GM18505 (cell line): ENCODE results near the gene PTCSC3.

Experiments used
- ATAC-seq: cut with Tn5 transposase; IDR thresholded peaks from one replicate; pipeline ENCODE4 v1.9.1; 2021; ENCODE audit not compliant: unreplicated experiment
- POLR2A ChIP-seq: IDR thresholded peaks from 4 replicates; pipeline ENCODE4 v1.6.1; 2011; ENCODE audit warnings: borderline replicate concordance; ENCODE audit not compliant: insufficient read depth, insufficient read length; ENCODE audit errors: extremely low read depth

Gene PTCSC3

DNA sequence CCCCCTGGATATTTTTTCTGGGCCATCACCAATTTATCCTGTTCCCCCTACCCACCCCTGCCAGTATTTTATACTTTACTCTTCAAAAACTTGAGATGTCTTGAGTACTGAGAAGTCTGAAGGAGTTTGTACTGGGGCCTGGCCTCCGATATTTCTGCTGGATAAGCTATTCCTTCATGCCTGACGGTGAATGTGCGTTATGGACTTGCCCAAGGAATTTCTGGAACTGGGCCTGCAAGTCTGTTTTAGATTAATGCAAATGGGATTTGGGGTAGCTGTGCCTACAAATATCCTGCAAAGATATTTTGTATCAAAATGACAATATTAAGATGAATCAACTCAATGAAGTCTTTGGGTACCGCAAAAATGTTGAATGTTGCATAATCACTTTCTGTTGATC lies at the start of gene PTCSC3:
PTCSC3 (minus strand) TSS at position 199 of the 400 bp plus-strand sequence.
- no peak for TF ChIP-seq POLR2A
- no peak for ATAC-seq

GRCh38 chr14:36226164-36226563 lies 49.6 kb upstream of the PTCSC3 start:
- ATAC-seq = no peak
- no peak for TF ChIP-seq POLR2A

- no peak for TF ChIP-seq POLR2A
- ATAC-seq = no peak
Measured at GRCh38 chr14:36224176-36224575, 47.7 kb upstream of the PTCSC3 start.

DNA sequence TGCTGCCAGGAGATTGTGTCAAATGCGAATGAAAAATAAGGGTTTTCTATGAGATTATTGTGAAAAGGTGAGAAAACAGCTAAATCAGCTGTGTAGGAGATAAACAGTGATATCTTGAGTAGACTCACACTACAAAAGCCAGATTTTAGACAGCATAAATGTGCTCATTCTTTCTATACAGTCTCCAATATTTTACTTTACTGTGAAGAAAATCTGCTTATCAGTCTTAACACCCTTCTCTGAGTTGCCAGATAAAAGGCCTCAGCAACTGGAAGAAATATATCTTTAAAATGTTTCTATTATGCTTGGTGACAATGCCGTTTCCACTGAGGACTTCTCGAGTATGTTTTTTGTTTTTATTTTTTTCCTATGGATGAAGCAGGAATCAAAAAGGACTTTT lies 47.0 kb upstream of the PTCSC3 start:
- no peak for TF ChIP-seq POLR2A
- ATAC-seq = no peak

- no peak for TF ChIP-seq POLR2A
- no peak for ATAC-seq
Measured at GRCh38 chr14:36222952-36223468, 46.5 kb upstream of the PTCSC3 start.

- TF ChIP-seq POLR2A = no peak
- ATAC-seq = no peak
Measured at GRCh38 chr14:36222337-36222736, 45.8 kb upstream of the PTCSC3 start.

GRCh38 chr14:36221112-36221511 lies 44.6 kb upstream of the PTCSC3 start:
- ATAC-seq = no peak
- TF ChIP-seq POLR2A = no peak

DNA sequence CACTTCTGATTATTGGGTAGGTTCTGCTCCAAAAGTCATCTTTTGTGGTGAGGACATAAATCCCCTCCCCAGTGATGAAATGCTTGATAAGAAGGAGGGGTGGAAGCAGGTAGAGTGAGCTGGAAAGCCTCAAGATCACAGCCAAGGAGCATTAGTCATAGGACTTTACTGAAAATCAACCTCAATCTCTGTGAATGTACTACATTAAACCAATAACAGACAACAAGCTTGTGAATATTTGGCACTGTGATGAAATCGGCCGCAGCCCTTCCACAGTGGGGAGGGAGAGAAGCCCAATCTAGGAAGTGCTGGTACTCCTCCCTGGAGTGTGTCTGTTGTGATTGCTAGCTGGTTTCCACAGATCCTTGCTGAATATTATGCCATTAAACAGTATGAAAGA lies 41.2 kb upstream of the PTCSC3 start:
- no peak for ATAC-seq
- no peak for TF ChIP-seq POLR2A

GRCh38 chr14:36217027-36217426 lies 40.5 kb upstream of the PTCSC3 start:
- no peak for ATAC-seq
- no peak for TF ChIP-seq POLR2A

- no peak for TF ChIP-seq POLR2A
- no peak for ATAC-seq
Measured at GRCh38 chr14:36215217-36215598, 38.7 kb upstream of the PTCSC3 start.

- ATAC-seq = no peak
- TF ChIP-seq POLR2A = no peak
Measured at GRCh38 chr14:36214476-36215216, 38.1 kb upstream of the PTCSC3 start.

GRCh38 chr14:36212987-36213386 lies 36.5 kb upstream of the PTCSC3 start:
- TF ChIP-seq POLR2A = no peak
- ATAC-seq = no peak

DNA sequence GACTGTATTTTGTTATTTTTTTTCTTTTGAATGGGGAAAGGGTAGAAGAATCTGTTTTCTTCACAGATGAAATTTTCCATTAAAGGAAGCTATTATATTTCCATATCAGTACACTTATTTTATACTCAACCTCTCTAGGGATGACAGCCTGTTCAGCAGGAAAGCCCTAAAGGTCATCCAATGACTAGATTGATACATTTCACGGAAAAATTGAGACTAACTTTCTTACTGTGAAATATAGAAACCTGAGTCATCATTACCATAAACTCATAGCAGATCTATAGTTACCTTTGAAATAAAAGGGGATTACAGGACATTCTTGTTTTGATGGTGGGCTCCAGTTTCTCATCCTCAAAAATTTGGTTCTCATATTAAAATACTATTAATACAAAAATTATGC lies 36.1 kb upstream of the PTCSC3 start:
- TF ChIP-seq POLR2A = no peak
- no peak for ATAC-seq

DNA sequence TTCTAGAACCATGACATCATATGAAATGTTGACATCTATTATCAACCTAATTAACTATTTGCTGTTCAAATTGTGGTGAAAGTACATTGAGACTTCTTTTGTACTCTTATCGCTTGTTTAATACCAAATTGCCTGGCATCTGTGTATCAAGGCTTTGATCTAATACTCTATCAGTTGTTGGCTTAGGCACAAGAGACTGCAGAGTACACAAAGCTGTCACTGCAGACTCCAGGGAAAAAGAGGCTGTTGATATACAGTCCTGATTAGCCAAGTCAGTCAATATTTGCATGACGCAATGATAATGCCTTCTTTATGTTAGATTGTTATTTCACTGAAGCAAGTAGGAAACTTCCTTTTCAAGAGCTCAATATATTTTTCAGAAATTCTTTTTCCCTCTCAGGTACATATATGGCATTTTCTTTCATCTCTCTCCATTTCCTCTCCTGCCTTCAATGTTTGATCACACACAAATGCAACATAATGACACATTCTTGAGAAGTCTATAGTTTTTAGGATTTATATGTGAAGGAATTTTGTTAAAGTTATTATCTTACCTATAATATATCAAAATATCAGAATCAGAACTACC lies 32.3 kb upstream of the PTCSC3 start:
- no peak for TF ChIP-seq POLR2A
- ATAC-seq = no peak
